DMS114 treated with DMSO at 0.1 percent for 48 hours (cell line): ENCODE data around the gene GRIFIN.

ENCODE experiments used
- DNase-seq: peaks from one replicate; lab custom pipeline; 2025; ENCODE audit not compliant: unreplicated experiment; lab: John Stamatoyannopoulos, UW

Gene GRIFIN

DNA sequence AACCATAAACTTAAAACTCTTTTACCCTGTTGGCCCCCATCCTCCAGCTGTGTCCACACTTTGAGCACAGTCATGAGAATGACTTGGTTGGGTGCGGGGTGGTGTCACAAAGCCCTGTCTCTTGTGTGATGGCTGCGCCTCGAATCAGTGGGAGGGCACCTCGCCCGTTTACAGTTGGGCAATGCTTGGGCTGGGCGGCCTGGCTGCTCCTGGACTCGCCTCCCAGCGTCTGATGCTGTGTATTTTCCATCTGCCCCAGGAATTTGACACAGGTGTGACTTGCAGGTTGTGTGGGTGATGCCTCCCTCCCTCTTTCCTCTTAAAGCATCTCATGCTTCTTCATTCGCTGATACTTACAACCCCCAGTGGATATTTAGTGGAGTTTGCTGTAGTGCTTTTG, 39.1 kb downstream of the GRIFIN start:
- no peak for DNase-seq

DNA sequence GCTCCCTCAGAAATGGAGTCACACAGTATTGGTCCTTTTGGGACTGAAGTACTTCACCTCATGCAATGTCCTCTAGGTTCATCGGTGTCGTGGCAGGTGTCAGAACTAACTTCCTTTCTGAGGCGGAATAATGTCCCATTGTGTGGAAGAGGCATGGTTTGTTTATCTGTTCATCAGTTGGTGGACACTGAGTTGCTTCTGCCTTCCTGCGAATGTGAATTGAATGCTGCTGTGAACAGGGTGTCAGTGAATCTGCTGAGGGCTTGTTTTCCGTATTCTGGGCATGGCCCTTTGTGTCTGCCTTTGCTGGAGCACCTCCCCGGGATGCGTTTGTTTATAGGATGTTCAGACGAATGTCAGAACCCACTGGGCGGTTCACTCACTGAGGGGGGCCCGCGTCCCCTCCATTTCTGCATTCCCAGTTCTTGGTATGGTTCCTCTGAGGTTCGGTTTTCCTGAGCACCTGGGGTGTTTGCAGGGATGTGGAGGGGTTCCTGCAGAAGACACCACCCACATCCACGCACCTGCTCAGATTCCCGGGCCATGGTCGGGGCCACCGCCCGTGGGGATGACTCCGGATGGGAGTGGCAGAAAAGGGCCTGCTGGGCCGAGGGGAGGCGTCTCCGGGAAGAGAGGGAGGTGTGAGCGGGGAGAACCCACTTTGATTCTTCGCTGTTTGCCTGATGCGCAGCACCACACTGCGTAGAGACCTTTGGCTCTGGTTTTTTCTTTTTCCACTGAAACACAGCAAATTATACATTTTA, 39.7 kb downstream of the GRIFIN start:
- no peak for DNase-seq

DNA sequence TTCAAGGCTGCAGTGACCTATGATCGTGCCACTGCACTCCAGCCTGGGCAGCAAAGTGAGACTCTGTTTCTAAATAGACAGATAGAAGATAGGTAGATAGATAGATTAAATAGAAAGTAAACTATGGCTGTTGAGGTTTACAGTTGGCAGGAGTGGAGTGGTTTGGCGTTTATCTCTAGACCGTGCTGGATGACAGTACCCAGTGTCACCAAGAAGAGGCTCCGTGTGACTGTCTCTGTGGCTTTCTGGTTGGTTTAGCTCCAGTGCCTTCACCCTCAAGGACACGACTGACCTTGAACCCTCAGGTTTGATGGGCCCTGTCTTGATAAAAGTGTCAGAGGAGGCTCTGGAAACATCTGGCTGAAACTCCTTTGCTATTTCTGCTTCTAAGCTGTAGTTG, 41.1 kb downstream of the GRIFIN start:
- no peak for DNase-seq

DNA sequence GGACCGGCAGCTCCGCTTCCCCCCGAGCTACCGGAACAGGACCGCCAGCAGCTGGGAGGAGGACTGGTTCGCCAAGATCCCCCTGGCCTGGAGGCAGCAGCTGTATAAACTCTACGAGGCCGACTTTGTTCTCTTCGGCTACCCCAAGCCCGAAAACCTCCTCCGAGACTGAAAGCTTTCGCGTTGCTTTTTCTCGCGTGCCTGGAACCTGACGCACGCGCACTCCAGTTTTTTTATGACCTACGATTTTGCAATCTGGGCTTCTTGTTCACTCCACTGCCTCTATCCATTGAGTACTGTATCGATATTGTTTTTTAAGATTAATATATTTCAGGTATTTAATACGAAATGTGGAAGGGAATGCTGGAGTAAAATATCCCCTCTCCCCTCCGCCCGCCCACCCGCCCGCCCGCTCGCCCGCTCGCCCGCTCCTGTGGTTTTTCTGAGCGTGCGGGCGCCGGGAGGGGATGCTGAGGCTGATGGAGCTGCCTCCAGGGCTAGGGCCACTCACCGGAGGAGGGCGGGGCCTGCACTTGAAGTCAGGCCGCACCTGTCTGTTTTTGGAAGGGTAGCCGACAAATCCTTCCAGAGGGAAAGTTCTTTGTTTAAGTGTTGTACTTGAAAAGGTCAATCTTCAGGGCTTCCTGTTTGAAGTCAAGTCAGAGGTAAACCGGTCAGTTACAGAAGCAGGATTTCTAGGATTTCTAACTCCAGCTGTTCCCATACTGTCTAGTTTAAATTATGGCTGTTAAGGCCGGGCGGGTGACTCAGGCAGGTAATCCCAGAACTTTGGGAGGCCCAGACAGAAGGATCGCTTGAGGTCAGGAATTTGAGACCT, 42.3 kb downstream of the GRIFIN start:
- no peak for DNase-seq

DNA sequence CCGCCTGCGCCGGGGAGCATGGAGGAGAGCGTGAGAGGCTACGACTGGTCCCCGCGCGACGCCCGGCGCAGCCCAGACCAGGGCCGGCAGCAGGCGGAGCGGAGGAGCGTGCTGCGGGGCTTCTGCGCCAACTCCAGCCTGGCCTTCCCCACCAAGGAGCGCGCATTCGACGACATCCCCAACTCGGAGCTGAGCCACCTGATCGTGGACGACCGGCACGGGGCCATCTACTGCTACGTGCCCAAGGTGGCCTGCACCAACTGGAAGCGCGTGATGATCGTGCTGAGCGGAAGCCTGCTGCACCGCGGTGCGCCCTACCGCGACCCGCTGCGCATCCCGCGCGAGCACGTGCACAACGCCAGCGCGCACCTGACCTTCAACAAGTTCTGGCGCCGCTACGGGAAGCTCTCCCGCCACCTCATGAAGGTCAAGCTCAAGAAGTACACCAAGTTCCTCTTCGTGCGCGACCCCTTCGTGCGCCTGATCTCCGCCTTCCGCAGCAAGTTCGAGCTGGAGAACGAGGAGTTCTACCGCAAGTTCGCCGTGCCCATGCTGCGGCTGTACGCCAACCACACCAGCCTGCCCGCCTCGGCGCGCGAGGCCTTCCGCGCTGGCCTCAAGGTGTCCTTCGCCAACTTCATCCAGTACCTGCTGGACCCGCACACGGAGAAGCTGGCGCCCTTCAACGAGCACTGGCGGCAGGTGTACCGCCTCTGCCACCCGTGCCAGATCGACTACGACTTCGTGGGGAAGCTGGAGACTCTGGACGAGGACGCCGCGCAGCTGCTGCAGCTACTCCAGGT, 43.1 kb downstream of the GRIFIN start:
- no peak for DNase-seq

DNA sequence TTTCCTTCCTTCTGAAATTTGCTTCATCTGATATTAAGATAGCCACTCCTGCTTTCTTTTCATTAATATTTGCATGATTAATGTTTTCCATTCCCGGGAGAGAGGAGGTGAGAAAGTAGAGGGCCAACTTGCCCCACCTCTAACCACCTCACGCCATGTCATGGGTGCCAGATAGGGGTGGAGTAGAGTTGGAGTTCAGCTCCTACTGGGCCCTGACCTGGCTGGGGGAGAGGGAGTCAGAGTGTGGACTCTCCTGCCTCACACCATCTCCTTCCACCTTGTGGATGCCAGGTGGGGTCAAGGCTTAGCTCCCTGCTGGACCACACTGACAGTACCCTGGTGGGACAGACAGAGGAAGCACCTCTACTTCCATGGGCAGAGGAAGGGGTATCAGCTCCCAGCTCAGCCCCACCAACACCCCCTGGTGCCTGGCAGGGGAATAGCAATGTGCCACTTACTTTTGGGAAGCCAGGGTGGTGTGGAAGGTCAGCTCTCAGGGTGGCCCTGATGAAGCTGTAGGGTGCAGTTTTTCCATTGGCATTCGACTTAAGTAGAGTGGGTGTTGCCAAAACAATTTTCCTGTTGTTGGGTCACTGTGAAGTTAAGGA, 44.8 kb downstream of the GRIFIN start:
- DNase-seq: no peak

DNA sequence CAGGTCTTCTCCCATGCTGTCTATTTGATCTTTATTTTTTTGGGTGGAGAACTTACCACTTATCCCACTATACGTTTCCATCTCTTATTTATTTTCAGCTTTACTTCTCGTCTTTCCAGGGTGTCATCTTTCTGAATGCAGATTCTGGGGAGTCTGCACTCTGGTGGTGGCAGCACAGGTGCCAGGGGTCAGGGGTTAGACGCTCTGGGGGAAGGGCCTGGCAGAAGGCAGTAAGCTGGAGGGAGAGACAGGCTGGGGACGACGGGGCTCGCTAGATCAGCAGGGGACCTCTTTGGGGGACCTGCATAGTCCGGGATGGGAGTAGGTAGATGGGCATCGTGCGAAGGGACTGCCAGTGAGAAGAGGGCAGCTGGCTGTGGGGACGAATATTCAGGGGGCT, 50.4 kb downstream of the GRIFIN start:
- DNase-seq: no peak
